ENCODE data around the gene CELA2B. TPM values are rescaled to one million over a fixed set of nuclear protein-coding genes. Genes with fewer than 3 reads are reported as not detected.
"Not testable (repeated sequence)": the region's sequence is repeated elsewhere in the genome, so short reads cannot be mapped to it uniquely, and the experiment has no call there.

Gene CELA2B
- total RNA-seq, 2 donors from 2014 or later: not detected

DNA sequence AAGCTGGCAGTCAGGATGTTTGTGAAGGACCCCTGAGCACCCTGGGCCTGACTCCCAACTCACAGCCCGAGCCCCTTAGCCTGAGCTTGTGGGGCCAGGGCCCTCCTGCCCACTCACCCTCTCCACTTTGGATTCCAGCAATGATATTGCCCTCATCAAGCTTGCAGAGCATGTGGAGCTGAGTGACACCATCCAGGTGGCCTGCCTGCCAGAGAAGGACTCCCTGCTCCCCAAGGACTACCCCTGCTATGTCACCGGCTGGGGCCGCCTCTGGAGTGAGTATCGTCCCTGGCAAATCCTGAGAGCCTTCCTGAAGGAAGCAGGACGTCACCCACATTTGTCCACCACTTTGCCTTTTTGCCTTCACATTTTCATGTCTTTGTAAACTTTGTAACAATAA lies 32.6 kb upstream of the CELA2B start:
- intact Hi-C loops (cut with DNase I, micrococcal nuclease): no loop called here
- no peak for ATAC-seq

DNA sequence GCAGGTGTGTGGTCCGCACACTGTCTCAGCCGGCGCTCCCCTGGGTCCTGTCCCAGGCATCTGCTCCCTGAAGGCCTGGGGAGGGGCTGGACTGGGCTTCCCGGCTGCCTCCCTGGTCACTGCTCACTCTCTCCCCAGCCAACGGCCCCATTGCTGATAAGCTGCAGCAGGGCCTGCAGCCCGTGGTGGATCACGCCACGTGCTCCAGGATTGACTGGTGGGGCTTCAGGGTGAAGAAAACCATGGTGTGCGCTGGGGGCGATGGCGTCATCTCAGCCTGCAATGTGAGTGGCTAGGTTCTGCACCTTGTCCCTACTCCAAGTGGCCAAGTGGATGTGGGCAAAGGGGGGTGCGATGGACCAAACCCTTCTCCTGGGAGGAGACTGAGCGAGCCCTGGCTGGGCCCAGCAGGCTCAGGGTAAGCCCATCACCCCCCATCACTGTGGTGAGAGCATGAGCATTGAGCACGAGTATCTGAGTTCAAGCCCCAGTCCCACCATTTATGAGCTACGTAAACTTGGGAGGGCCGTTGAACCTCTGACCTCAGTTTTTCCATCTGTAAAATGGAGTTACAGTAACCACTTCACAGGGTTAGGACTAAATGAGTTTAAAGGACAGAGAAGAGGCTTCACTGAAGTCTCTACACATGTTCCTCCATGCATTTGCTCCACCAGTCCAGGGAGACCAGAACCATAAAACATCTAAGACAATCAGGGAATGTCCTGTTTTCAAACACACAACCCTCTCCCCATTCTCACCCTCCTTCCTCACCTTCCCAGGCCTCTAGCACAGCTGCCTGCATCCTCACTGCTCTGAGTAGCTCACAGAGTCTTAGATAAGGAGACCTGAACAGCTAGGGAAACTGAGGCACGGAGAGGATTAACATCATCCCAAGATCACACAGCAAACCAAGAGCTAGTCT lies 31.2 kb upstream of the CELA2B start:
- no peak for DNase-seq
- no peak for ATAC-seq
- intact Hi-C loops (cut with DNase I, micrococcal nuclease): no loop called here

More for the DNA sequence above, 32.6 kb upstream of the CELA2B start:
- no peak for DNase-seq

DNA sequence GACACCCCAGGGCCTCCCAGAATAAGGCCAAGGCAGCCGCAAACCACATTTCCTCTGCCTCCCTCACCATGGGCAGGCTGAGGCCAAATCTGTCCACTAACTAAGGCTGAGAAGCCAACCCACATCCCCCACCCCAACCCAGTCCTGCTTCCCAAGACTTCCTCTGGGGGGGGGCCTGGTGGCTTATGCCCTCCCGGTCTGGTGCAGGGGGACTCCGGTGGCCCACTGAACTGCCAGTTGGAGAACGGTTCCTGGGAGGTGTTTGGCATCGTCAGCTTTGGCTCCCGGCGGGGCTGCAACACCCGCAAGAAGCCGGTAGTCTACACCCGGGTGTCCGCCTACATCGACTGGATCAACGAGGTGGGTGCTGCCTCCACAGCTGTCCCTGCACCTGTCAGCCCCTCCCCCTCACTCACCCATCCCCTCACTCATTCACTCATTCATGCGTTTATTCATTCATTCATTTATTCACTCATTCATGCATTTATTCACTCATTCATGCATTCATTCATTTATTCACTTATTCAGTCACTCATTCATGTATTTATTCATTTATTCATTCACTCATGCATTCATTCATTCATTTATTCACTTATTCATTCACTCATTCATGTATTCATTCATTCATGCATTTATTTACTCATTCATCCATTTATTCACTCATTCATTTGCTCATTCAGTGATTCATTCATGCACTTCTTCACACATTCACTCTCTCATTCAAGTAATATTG lies 30.3 kb upstream of the CELA2B start:
- intact Hi-C loops (cut with DNase I, micrococcal nuclease): no loop called here
- DNase-seq (no peak), ATAC-seq (no peak)

DNA sequence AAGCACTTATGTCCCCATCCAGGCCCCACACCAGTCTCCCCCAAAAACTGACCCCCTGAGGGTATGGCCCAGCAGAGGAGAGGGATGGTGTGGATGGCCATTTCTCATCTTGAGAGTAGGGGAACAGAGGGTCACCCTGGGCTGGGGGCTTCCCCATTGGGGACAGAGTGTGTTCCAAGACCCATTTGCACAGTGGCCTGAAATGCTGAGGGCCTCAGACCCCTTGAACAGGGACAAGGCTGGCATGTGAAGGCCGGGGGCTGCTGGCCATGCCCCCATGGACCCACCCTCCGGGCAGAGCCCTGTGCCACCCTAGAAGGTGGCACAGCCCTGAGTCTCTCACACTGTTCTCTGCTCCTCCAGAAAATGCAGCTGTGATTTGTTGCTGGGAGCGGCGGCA lies 29.7 kb upstream of the CELA2B start:
- ATAC-seq (peak; percentile 17), DNase-seq (no peak)
- intact Hi-C loops (cut with DNase I, micrococcal nuclease): no loop called here

DNA sequence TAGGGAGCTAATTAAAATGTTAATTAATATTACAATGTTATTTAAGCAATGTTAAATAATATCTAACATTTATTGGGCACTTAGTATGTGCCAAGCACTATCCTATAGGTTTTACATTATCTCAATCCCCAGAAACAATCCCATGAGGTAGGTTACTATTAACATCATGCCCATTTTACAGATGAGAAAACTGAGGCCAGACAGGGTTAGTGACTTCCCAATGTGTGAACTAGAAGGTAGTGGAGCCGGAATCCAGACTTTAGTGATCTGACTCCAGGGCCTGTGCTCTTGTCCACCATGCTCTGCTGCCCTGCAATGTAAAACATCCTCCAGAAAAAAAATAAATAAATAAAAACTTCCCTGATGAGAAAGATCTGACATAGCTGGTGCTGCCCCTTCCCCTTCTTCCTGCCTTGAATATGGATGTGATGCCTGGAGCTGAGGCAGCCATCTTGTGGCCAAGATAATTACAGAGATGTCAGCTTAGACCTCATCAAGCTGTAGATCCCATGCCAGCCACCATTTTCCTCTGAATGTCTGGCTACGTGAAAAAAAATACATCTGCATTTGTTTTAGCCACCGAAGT lies 26.9 kb upstream of the CELA2B start:
- ATAC-seq: no peak
- no peak for DNase-seq
- intact Hi-C loops (cut with DNase I, micrococcal nuclease): no loop called here

DNA sequence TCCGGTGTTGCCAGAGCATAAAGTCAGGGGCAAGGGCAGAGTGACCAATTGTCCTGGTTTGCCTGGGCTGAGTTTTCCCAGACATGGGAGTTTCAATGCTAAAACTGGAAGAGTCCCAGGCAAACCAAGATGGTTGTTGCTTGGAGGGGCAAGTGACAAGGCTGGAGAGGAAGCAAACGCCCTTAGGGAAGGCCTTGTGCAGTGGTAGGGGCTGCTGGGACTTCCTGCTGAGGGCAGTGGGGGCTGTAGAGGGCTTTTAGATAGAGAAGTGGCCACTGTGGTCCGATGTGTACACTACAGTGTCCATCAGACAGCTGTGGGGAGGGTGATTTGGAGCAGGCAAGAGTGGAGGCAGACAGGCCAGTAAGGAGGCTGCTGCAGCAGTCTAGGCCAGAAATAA lies 26.3 kb upstream of the CELA2B start:
- ATAC-seq (no peak), DNase-seq (no peak)
- intact Hi-C loops (cut with DNase I, micrococcal nuclease): no loop called here

DNA sequence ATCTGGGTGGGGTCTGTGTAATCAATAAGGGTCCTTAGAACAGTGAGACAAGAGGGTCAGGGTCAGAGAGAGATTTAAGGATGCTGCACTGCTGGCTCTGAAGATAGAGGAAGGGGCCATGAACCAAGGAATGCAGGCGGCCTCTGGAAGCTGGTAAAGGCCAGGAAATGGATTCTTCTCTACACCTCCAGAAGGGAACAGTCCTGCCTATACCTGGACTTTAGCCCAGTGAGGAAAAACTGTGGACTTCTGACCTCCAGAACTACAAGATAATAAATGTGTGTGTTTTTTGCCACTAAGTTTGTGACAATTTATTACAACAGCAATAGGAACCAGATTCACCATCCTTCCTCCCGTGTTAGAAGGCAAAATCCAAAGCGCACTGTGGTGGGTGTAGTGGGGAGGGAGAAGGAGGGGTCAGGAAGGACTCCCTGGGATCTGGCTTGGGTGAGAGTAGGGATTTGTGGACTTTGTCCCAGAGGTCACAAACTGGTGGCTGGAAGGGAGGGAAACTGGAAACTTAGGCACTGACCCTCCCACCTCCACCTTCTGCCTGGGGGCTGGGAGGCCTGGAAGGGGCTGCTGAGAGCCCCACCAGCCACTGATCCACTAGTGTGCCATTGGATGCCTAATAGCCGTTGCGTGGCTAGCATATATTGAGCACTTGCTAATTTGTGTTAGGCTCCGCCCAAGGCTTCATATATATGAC lies 24.7 kb upstream of the CELA2B start:
- intact Hi-C loops (cut with DNase I, micrococcal nuclease): no loop called here
- ATAC-seq (peak; percentile 70), DNase-seq (no peak)

DNA sequence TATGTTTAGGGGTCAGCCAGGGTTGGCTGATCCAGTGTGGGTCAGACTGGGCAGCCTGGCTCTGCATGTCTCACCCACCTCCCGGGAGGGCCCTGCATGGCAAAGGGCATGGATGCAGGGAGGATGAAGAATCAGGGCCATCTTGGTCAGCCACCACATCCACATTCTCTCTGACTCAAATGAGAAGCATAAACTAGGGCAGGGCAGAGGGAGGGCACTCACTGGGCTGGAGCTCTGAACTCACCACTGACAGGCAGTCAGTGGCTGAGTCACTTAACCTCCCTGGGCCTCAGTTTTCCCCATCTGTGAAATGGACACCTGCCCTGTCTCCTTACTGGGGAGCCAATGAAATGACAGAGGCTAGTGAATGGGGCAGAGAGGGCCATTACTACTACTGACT lies 23.7 kb upstream of the CELA2B start:
- intact Hi-C loops (cut with DNase I, micrococcal nuclease): no loop called here
- ATAC-seq: no peak
- no peak for DNase-seq

DNA sequence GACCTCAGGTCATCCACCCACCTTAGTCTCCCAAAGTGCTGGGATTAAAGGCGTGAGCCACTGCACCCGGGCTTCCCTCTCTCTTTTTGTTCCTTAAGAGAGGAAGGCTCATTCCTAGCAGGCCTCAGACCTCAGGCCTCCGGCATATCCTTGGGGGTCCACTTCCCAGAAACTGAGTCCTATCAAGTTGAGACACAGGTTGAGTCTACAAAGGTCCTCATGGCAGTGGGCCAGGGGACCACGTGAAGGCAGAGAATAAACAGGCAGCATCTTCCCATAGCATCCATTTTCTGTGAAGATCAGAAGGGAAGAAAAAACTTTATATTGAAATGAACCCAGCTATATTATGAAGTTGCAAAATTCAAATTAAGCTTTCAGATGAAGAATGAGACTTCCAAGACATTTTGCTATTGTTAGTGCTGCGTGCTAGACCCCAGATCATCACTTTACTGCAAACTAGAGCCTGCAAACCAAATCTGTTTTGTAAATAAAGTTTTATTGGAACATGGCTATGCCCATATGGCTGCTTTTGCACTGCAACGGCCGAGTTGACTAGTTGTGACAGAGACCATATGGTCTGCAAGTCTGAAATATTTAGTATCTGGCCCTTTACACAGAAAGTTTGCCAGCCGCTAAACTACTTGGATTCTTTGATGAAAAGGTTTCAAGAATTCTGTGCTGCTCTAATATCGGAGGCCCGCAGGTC lies 22.9 kb upstream of the CELA2B start:
- intact Hi-C loops (cut with DNase I, micrococcal nuclease): no loop called here
- no peak for ATAC-seq
- DNase-seq: no peak

DNA sequence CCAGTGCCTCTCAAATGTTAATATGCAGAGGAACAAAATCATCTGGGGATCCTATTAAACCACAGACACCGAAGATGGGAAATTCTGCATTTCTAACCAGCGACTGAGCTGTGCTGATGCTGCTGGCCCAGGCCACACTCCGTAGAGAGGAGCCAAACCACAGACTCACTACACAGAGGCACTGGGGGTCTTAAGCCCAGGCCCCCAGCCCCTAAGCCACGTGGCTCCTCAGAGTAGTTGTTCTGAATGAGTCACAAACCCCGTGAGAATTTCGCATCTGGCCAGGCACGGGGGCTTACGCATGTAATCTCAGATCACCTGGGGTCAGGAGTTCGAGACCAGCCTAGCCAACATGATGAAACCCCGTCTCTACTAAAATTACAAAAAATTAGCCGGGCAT lies 22.2 kb upstream of the CELA2B start:
- ATAC-seq (no peak), DNase-seq (no peak)
- intact Hi-C loops (cut with DNase I, micrococcal nuclease): no loop called here

DNA sequence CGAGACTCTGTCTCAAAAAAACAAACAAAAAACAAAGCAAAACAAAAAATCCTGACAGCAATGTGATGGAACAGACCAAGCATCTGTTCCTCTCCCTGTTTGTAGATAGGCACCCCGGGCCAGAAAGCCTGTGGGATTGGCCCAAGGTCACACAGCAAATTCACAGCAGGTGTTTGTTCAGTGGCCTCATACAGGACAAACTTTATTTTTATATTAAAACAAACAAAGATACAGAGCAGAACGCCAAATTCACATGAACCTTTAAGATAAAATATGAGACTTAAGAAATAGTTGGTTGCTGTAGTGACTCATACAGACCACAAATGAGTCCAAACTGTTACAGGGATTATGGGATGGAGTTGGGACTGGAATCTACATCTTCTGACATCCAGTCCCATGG lies 21.6 kb upstream of the CELA2B start:
- intact Hi-C loops (cut with DNase I, micrococcal nuclease): no loop called here
- ATAC-seq (no peak), DNase-seq (no peak)

DNA sequence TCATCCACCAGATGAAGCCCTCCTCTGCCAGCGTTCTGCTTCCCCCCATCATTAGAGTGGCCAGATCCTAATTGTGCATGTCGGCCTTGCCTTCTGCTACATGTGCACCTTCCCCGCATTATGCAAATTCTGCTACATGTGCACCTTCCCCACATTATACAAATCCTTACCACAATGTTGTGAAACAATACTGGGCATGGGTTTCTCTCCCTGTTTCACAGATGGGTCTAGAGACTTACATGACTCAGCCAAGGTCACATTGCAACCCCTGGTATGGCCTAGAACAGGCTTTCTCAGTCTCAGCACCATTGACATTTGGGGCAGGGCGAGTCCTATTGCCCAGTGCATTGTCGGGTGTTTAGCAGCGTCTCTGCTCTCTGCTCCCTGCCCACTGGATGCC lies 20.4 kb upstream of the CELA2B start:
- DNase-seq (no peak), ATAC-seq (no peak)
- intact Hi-C loops (cut with DNase I, micrococcal nuclease): no loop called here

DNA sequence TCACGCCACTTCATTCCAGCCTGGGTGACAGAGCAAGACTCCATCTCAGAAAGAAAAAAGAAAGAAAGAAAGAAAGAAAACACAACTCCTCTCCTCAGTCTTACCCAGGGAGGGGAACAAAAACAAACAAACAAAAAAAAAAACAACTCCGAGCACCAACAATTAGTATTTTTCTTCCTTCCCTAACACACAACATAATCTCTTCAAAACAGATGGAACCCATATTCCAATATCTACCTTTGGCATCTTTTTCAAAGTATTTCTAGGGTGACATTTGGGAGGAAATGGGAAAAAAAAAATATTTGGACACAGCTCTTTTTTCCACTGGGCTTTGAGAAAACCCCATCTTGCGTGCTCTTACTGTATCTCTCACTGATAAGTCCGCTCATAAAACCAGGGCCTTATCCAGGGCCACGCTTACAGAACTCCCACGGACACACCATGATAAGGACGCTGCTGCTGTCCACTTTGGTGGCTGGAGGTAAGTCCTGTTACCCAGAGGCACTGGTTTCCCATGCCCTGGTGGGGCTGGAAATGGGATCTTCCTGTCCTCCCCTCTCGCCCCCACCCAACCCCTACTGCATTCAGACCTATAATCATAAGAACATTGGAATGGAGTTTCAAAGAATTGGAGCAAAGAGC lies 19.5 kb upstream of the CELA2B start, which contains the start of gene CELA2A:
TSS of gene CELA2A (plus strand) at position 420 of the 642 bp plus-strand sequence. CDS start at position 442, 22 bp downstream.
- intact Hi-C loops (cut with DNase I, micrococcal nuclease): no loop called here
- no peak for ATAC-seq

DNA sequence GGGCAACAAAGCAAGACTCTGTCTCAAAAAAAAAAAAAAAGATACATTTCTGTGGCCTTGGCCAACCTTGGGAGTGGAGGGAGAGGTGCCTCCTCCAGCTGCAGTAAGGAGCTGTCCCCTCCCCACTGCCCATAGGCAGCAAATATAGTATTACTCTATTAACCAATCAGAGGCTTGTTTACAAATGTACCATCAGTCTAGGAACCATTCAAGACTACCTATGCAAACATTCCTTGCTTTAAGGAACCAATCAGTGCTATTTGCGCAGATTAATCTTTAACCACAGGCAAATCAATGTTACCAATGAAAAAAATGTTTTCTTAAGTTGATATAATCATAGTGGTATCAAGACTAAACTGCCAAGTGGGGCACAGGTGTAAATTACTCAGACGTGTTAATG lies 18.3 kb upstream of the CELA2B start:
- ATAC-seq: peak; percentile 72
- DNase-seq: no peak
- intact Hi-C loops (cut with DNase I, micrococcal nuclease): no loop called here

More for the DNA sequence above, 19.5 kb upstream of the CELA2B start, which contains the start of gene CELA2A:
- no peak for DNase-seq

DNA sequence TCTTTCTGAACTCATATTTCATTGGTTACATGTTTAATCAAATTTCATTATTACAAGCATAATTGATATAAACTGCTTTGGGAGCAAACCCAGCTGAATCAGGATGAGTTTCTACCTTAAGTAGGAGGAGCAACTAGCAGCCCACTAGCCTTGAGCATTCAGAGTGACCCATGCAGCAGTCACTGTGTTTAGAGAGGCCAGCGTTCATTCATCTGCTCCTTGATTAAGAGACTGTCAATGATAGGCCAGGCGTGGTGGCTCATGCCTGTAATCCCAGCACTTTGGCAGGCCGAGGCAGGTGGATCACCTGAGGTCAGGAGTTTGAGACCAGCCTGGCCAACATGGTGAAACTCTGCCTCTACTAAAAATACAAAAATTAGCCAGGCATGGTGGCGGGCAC lies 17.5 kb upstream of the CELA2B start:
- peak; percentile 29 for ATAC-seq
- DNase-seq; intact Hi-C loops (cut with DNase I, micrococcal nuclease): not testable (repeated sequence)

DNA sequence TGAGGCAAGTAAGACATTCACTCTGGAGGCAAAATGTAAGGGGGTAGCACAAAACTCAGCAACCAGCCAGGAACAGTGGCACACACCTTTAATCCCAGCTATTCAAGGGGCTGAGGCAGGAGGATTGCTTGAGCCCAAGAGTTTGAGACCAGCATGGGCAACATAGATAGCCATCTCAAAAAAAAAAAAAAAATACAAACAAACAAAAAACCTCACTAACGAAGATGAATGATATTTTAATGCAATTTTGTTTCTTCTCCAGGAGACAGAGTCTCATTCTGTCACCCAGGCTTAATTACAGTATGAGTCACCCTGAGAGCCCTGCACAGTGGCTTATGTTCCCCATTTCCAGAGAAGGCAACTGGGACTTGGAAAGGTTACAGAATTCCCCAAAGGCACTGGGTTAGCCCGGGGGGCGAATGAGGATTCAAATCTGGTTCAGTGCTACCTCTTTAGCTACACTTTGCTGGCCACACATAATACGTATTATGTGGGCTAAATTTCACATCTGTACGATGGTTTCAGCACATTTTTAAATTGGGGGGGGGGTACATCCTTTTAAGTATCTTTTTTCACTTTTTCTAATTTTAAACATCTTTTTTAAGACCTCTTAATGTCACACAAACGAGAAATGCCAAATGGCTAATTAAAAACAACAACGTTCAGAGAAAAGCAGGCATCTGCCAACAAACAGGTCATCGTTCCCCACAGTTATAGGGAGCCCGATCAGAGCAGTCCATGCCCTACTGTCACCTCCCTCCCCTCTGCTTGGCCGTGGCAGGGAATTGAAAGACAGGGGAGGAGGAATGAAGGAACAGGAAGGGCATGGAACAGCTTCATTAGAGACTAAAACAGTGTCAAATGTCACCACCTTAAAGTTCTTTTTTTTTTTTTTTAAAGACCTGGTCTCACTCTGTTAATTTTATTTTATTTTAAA lies 15.9 kb upstream of the CELA2B start:
- ATAC-seq: no peak
- intact Hi-C loops (cut with DNase I, micrococcal nuclease): no loop called here
- no peak for DNase-seq

DNA sequence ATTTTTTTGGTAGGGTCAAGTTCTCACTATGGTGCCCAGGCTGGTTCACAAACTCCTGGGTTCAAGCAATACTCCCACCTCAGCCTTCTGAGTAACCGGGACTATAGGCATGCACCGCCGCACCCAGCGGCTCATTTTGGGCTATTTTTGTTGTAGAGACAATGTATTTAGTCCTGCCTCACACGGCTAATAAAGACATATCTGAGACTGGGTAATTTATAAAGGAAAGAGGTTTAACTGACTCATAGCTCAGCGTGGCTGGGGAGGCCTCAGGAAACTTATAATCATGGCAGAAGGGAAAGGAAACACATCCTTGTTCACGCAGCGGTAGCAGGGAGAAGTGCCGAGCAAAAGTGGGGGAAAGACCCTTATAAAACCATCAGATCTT lies 15.2 kb upstream of the CELA2B start:
- ATAC-seq: no peak
- no peak for DNase-seq
- intact Hi-C loops (cut with DNase I, micrococcal nuclease): no loop called here

Measured in left colon (tissue), 2 donors.